Neuronal stem cell (in vitro differentiated cells): ENCODE results near the gene EML5.

ENCODE experiments used
- DNase-seq: peaks from one replicate; pipeline ENCODE4 v3.0.0-alpha.2; 2013; ENCODE audit warnings: low spot score
- H2AFZ ChIP-seq: one replicate; pipeline ENCODE4 v1.6.1; 2013; ENCODE audit warnings: mild to moderate bottlenecking, low read length, inconsistent platforms
- H2AK5ac ChIP-seq: 2 replicates; pipeline ENCODE4 v1.6.1; 2013; ENCODE audit warnings: low read depth, mild to moderate bottlenecking, inconsistent platforms, low read length, moderate library complexity, mixed read lengths
- H2BK120ac ChIP-seq: 2 replicates; pipeline ENCODE4 v1.6.1; 2013; ENCODE audit warnings: low read depth, mild to moderate bottlenecking, inconsistent platforms, low read length, moderate library complexity, mixed read lengths
- H2BK12ac ChIP-seq: one replicate; pipeline ENCODE4 v1.6.1; 2013; ENCODE audit warnings: low read length, inconsistent platforms
- H2BK15ac ChIP-seq: 2 replicates; pipeline ENCODE4 v1.6.1; 2013; ENCODE audit warnings: mild to moderate bottlenecking, low read length, inconsistent platforms, mixed read lengths
- H2BK5ac ChIP-seq: one replicate; pipeline ENCODE4 v1.6.1; 2013; ENCODE audit warnings: inconsistent platforms, mild to moderate bottlenecking, low read length, moderate library complexity
- H3K14ac ChIP-seq: one replicate; pipeline ENCODE4 v1.6.1; 2013; ENCODE audit warnings: low read length, inconsistent platforms
- H3K18ac ChIP-seq: 2 replicates; pipeline ENCODE4 v1.6.1; 2013; ENCODE audit warnings: low read length, inconsistent platforms
- H3K23ac ChIP-seq: 2 replicates; pipeline ENCODE4 v1.6.1; 2013; ENCODE audit warnings: low read depth, mild to moderate bottlenecking, mixed read lengths, low read length, inconsistent platforms; ENCODE audit not compliant: poor library complexity
- H3K27ac ChIP-seq: replicated peaks from 3 replicates; pipeline ENCODE4 v1.5.1; 2013; ENCODE audit warnings: low read length, inconsistent platforms
- H3K27me3 ChIP-seq, 3 experiments: 2 replicates each; pipeline ENCODE4 v1.6.1; 2013; ENCODE audit warnings: low read length in 3 of 3, mild to moderate bottlenecking in 2 of 3, inconsistent platforms in 1 of 3, low read depth in 1 of 3, mixed read lengths in 1 of 3, moderate library complexity in 1 of 3; ENCODE audit not compliant: control insufficient read depth in 3 of 3, insufficient read depth in 3 of 3
- H3K36me3 ChIP-seq, 2 donors: replicated peaks in 1 of 2; 2 replicates each; pipeline ENCODE4 v1.6.1; 2013; ENCODE audit warnings: low read length in 2 of 2; ENCODE audit not compliant: control insufficient read depth in 2 of 2, insufficient read depth in 2 of 2
- H3K4ac ChIP-seq: 2 replicates; pipeline ENCODE4 v1.6.1; 2013; ENCODE audit warnings: inconsistent platforms, mild to moderate bottlenecking, low read length, moderate library complexity
- H3K4me1 ChIP-seq, 2 donors: 1 replicate in 1 of 2; 2 replicates in 1 of 2; pipeline ENCODE4 v1.6.1; 2013; ENCODE audit warnings: low read length in 2 of 2, low read depth in 1 of 2; ENCODE audit not compliant: control insufficient read depth in 2 of 2, insufficient read depth in 1 of 2
- H3K4me2 ChIP-seq: one replicate; pipeline ENCODE4 v1.6.1; 2013; ENCODE audit warnings: mild to moderate bottlenecking, low read length, inconsistent platforms; ENCODE audit not compliant: insufficient read depth, poor library complexity, severe bottlenecking
- H3K4me3 ChIP-seq, 2 donors: 2 replicates each; pipeline ENCODE4 v1.5.1; 2013; ENCODE audit warnings: low read length in 2 of 2, mild to moderate bottlenecking in 2 of 2, inconsistent platforms in 1 of 2, moderate library complexity in 1 of 2
- H3K79me1 ChIP-seq: one replicate; pipeline ENCODE4 v1.6.1; 2013; ENCODE audit warnings: low read depth, mild to moderate bottlenecking, inconsistent platforms, low read length, moderate library complexity
- H3K9ac ChIP-seq: one replicate; pipeline ENCODE4 v1.6.1; 2013; ENCODE audit warnings: mild to moderate bottlenecking, low read depth, low read length, inconsistent platforms; ENCODE audit not compliant: poor library complexity
- H3K9me3 ChIP-seq, 2 donors: replicated peaks in 1 of 2; 2 replicates each; pipeline versions ENCODE3 to v1.6.1; 2013; ENCODE audit warnings: low read length in 2 of 2, mild to moderate bottlenecking in 2 of 2, inconsistent platforms in 1 of 2, low read depth in 1 of 2, mixed read lengths in 1 of 2, moderate library complexity in 1 of 2; ENCODE audit not compliant: control insufficient read depth in 2 of 2, insufficient read depth in 1 of 2
- H4K8ac ChIP-seq: one replicate; pipeline ENCODE4 v1.6.1; 2013; ENCODE audit warnings: low read depth, mild to moderate bottlenecking, inconsistent platforms, low read length, moderate library complexity
- H4K91ac ChIP-seq: one replicate; pipeline ENCODE4 v1.6.1; 2013; ENCODE audit warnings: low read length, low read depth, mild to moderate bottlenecking, inconsistent platforms; ENCODE audit not compliant: poor library complexity
- WGBS, 2 donors: extraction: QIAGEN DNeasy Blood & Tissue Kit; methylation state at CpG; one replicate each; pipeline ENCODE4 v1.1.7; 2013; ENCODE audit warnings: missing lambda C conversion rate in 2 of 2, mixed read lengths in 1 of 2; ENCODE audit not compliant: insufficient read length in 2 of 2, insufficient replicate concordance in 1 of 2; ENCODE audit errors: extremely low coverage in 2 of 2; 5-methylcytosine and 5-hydroxymethylcytosine counted together

EML5 gene

DNA sequence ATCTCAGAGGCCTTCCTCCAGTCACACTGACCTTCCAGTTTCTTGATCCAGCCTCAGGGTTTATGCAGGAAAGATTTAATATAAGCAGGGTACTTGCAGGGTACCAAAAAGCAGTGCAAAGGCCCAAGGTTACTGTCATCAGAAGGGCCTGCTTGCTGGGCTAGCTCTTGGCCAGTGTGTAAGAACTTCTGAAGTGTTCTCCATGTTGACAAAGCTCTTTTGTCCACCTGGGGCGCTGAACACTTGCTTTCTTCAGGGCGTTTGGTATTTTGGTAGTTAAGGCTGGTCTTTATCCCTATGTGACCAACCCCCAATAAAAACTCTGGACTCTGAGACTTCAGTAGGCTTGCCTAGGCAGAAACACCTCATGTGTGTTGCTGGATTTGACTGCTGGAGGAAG is 160.2 kb downstream of the EML5 start:
- no peak for DNase-seq
- Histone ChIP-seq H3K14ac (no peak overlapping the region), H3K18ac (no peak overlapping the region), H3K27ac (no peak overlapping the region), H2BK15ac (no peak overlapping the region), H2AFZ (no peak overlapping the region), H3K4me3 (no peak overlapping the region), H3K23ac (no peak overlapping the region), H2BK12ac (no peak overlapping the region), H3K9ac (no peak overlapping the region), H4K8ac (no peak overlapping the region), H3K9me3 (no peaks in the 10 kb centered on the region), H3K4ac (no peak overlapping the region), H3K27me3 (no peaks in the 10 kb centered on the region), H3K36me3 (no peaks in the 10 kb centered on the region), H2BK120ac (no peak overlapping the region), H2BK5ac (no peak overlapping the region), H3K4me2 (no peak overlapping the region), H3K4me1 (peaks cover 0 to 4% of the 10 kb centered on the region in 2 donors), H4K91ac (no peak overlapping the region), H3K79me1 (no peaks in the 10 kb centered on the region), H2AK5ac (no peak overlapping the region)
- no CpG with 5 or more reads among the region's 2 CpGs for WGBS, 2 donors

DNA sequence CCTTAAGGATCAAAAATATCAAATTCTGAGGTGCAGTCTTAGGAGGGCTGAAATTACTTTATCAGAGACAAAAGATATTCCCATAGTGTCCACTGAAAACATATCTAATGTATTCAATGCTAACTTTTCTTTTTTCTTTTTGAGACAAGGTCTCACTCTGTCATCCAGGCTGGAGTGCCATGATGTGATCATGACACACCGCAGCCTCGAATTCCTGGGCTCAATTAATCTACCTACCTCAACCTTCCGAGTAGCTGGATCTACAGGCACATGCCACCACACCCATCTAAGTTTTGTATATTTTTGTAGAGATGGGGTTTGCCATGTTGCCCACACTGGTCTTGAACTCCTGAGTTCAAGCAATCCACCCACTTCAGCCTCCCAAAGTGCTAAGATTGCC is 161.7 kb downstream of the EML5 start:
- Histone ChIP-seq H4K8ac (no peak overlapping the region), H3K18ac (no peak overlapping the region), H3K79me1 (no peaks in the 10 kb centered on the region), H3K36me3 (no peaks in the 10 kb centered on the region), H3K4ac (no peak overlapping the region), H2BK15ac (no peak overlapping the region), H3K4me1 (peaks cover 0 to 4% of the 10 kb centered on the region in 2 donors), H2AK5ac (no peak overlapping the region), H2BK12ac (no peak overlapping the region), H3K4me2 (no peak overlapping the region), H3K4me3 (no peak overlapping the region), H2BK120ac (no peak overlapping the region), H4K91ac (no peak overlapping the region), H2BK5ac (no peak overlapping the region), H3K9ac (no peak overlapping the region), H3K9me3 (no peaks in the 10 kb centered on the region), H3K23ac (no peak overlapping the region), H3K27ac (no peak overlapping the region), H2AFZ (no peak overlapping the region), H3K27me3 (no peaks in the 10 kb centered on the region), H3K14ac (no peak overlapping the region)
- no CpG with 5 or more reads among the region's 3 CpGs for WGBS, 2 donors
- no peak for DNase-seq

DNA sequence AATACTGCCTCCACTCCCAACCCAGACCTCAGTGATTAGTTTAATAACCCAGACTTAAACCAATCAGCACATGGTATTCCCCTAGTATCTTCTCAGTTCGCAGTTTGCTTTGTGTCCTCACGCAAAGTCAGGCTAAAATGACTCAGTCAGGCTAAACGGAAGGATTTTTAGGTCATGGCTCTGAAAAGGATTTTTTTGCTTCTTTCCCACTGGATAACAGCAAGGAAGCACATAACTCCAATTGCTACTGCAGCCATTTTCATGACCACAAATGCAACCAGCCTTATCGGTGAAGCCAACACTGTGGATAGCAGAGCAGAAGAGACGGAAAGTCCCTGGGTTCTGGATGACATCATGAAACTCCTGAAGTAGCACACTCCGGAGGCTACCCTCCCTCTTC is 162.2 kb downstream of the EML5 start:
- Histone ChIP-seq H3K9me3 (no peaks in the 10 kb centered on the region), H3K36me3 (no peaks in the 10 kb centered on the region), H3K4me1 (peaks cover 0 to 4% of the 10 kb centered on the region in 2 donors), H3K79me1 (no peaks in the 10 kb centered on the region), H2BK5ac (no peak overlapping the region), H2AFZ (peak overlapping the region; percentile 12), H3K4me2 (no peak overlapping the region), H3K4ac (no peak overlapping the region), H3K4me3 (no peak overlapping the region), H3K23ac (no peak overlapping the region), H3K9ac (no peak overlapping the region), H4K8ac (no peak overlapping the region), H3K27ac (no peak overlapping the region), H2BK12ac (no peak overlapping the region), H2BK15ac (no peak overlapping the region), H2BK120ac (no peak overlapping the region), H3K18ac (no peak overlapping the region), H3K14ac (no peak overlapping the region), H4K91ac (no peak overlapping the region), H2AK5ac (no peak overlapping the region), H3K27me3 (no peaks in the 10 kb centered on the region)
- DNase-seq, result no peak
- no CpG with 5 or more reads among the region's 6 CpGs for WGBS, 2 donors

DNA sequence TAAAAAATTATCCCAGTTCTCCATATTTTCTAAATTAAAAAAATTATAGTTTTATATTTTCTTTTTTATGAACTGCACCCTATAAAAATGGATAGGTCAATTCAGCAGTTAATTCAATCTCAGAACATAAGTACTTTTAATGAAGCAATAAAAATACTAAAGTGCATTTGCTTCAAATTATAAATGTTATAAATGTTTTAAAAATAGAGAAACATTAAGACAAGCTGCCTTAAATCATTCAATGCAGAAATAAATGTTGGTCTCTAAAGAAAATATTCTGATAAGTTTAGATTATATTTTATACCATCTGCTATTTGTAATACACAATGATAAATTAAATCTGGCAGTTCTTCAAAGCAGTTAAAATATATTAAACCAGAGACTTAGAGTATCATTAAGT is 164.3 kb downstream of the EML5 start:
- no peak overlapping the region for H3K27ac ChIP-seq
- H4K8ac ChIP-seq, result no peak overlapping the region
- no peak overlapping the region for H2BK120ac ChIP-seq
- H3K4ac ChIP-seq, result no peak overlapping the region
- DNase-seq, result no peak
- no peak overlapping the region for H2BK12ac ChIP-seq
- no peak overlapping the region for H3K14ac ChIP-seq
- H2AFZ ChIP-seq, result no peak overlapping the region
- peaks cover 0 to 4% of the 10 kb centered on the region in 2 donors for H3K4me1 ChIP-seq
- H2BK5ac ChIP-seq, result no peak overlapping the region
- H3K4me2 ChIP-seq, result no peak overlapping the region
- H3K27me3 ChIP-seq, result no peaks in the 10 kb centered on the region
- no peak overlapping the region for H3K4me3 ChIP-seq
- H3K79me1 ChIP-seq, result no peaks in the 10 kb centered on the region
- H2AK5ac ChIP-seq, result no peak overlapping the region
- H4K91ac ChIP-seq, result no peak overlapping the region
- no peak overlapping the region for H3K9ac ChIP-seq
- H3K18ac ChIP-seq, result no peak overlapping the region
- no peak overlapping the region for H2BK15ac ChIP-seq
- H3K36me3 ChIP-seq, result no peaks in the 10 kb centered on the region
- H3K23ac ChIP-seq, result no peak overlapping the region
- H3K9me3 ChIP-seq, result no peaks in the 10 kb centered on the region
